ENCODE data around the gene PRKN.

Gene PRKN

GRCh38 chr6:162026031-162026430 is 701.5 kb downstream of the PRKN start:
- no peak overlapping the region for H3K4me3 ChIP-seq (ENCODE audit: low read length)
- TF ChIP-seq ZNF274 (IDR thresholded peaks at IDR 0.05; ENCODE audit: low read depth, low read length) = no peak

GRCh38 chr6:162019349-162019748 is 708.2 kb downstream of the PRKN start:
- no peak overlapping the region for H3K4me3 ChIP-seq (ENCODE audit: low read length)
- TF ChIP-seq ZNF274 (IDR thresholded peaks at IDR 0.05; ENCODE audit: low read depth, low read length) = no peak

GRCh38 chr6:162017536-162017935 is 710.0 kb downstream of the PRKN start:
- TF ChIP-seq ZNF274 (IDR thresholded peaks at IDR 0.05; ENCODE audit: low read depth, low read length) = no peak
- no peak overlapping the region for H3K4me3 ChIP-seq (ENCODE audit: low read length)

- no peak overlapping the region for H3K4me3 ChIP-seq (ENCODE audit: low read length)
- no peak for TF ChIP-seq ZNF274 (IDR thresholded peaks at IDR 0.05; ENCODE audit: low read depth, low read length)
Observed at GRCh38 chr6:162014069-162014811, 713.3 kb downstream of the PRKN start.

- no peak for TF ChIP-seq ZNF274 (IDR thresholded peaks at IDR 0.05; ENCODE audit: low read depth, low read length)
- H3K4me3 ChIP-seq (ENCODE audit: low read length) = no peak overlapping the region
Observed at GRCh38 chr6:162005372-162005771, 722.2 kb downstream of the PRKN start.

- TF ChIP-seq ZNF274 (IDR thresholded peaks at IDR 0.05; ENCODE audit: low read depth, low read length) = no peak
- no peak overlapping the region for H3K4me3 ChIP-seq (ENCODE audit: low read length)
Observed at GRCh38 chr6:161996783-161997182, 730.8 kb downstream of the PRKN start.

GRCh38 chr6:161985876-161986423 is 741.6 kb downstream of the PRKN start:
- TF ChIP-seq ZNF274 (IDR thresholded peaks at IDR 0.05; ENCODE audit: low read depth, low read length) = no peak
- H3K4me3 ChIP-seq (ENCODE audit: low read length) = no peak overlapping the region

- no peak for TF ChIP-seq ZNF274 (IDR thresholded peaks at IDR 0.05; ENCODE audit: low read depth, low read length)
- no peak overlapping the region for H3K4me3 ChIP-seq (ENCODE audit: low read length)
Observed at GRCh38 chr6:161984713-161985112, 742.9 kb downstream of the PRKN start.

- no peak for TF ChIP-seq ZNF274 (IDR thresholded peaks at IDR 0.05; ENCODE audit: low read depth, low read length)
- no peak overlapping the region for H3K4me3 ChIP-seq (ENCODE audit: low read length)
Observed at GRCh38 chr6:161976553-161976952, 751.0 kb downstream of the PRKN start.

GRCh38 chr6:161973064-161973463 is 754.5 kb downstream of the PRKN start:
- no peak for TF ChIP-seq ZNF274 (IDR thresholded peaks at IDR 0.05; ENCODE audit: low read depth, low read length)
- H3K4me3 ChIP-seq (ENCODE audit: low read length) = no peak overlapping the region

GRCh38 chr6:161971043-161971442 is 756.5 kb downstream of the PRKN start:
- TF ChIP-seq ZNF274 (IDR thresholded peaks at IDR 0.05; ENCODE audit: low read depth, low read length) = no peak
- H3K4me3 ChIP-seq (ENCODE audit: low read length) = no peak overlapping the region

- H3K4me3 ChIP-seq (ENCODE audit: low read length) = no peak overlapping the region
- TF ChIP-seq ZNF274 (IDR thresholded peaks at IDR 0.05; ENCODE audit: low read depth, low read length) = no peak
Observed at GRCh38 chr6:161963634-161964234, 763.8 kb downstream of the PRKN start.

- no peak for TF ChIP-seq ZNF274 (IDR thresholded peaks at IDR 0.05; ENCODE audit: low read depth, low read length)
- no peak overlapping the region for H3K4me3 ChIP-seq (ENCODE audit: low read length)
Observed at GRCh38 chr6:161963181-161963580, 764.4 kb downstream of the PRKN start.

GRCh38 chr6:161961796-161962195 is 765.8 kb downstream of the PRKN start:
- no peak overlapping the region for H3K4me3 ChIP-seq (ENCODE audit: low read length)
- TF ChIP-seq ZNF274 (IDR thresholded peaks at IDR 0.05; ENCODE audit: low read depth, low read length) = no peak

- no peak overlapping the region for H3K4me3 ChIP-seq (ENCODE audit: low read length)
- no peak for TF ChIP-seq ZNF274 (IDR thresholded peaks at IDR 0.05; ENCODE audit: low read depth, low read length)
Observed at GRCh38 chr6:161961046-161961445, 766.5 kb downstream of the PRKN start.

All from GM08714 (cell line).